WTC11 (cell line): ENCODE results near the gene DCAF10.

Experiments used
- CREM ChIP-seq: sonication (generic); formaldehyde crosslinking; IDR thresholded peaks from 2 replicates; pipeline ENCODE4 v1.8.1; 2022; ENCODE audit warnings: mild to moderate bottlenecking, missing genetic modification reagents, moderate library complexity
- PRRX2 ChIP-seq: fragments of 250-450 bp; sonication (Bioruptor Pico); IDR thresholded peaks from 2 replicates; pipeline ENCODE4 v1.8.0; 2021; ENCODE audit warnings: mild to moderate bottlenecking
- ZNF121 ChIP-seq: sonication (generic); formaldehyde crosslinking; IDR thresholded peaks from 2 replicates; pipeline ENCODE4 v1.8.0; 2023; ENCODE audit warnings: missing genetic modification reagents
- TF ChIP-seq, protein P1 (sequence below): fragments of 200-600 bp; IDR thresholded peaks from 2 replicates; pipeline ENCODE4 v1.8.0; 2022; ENCODE audit warnings: antibody characterized with exemption
- TF ChIP-seq, protein P2 (sequence below): sonication (generic); formaldehyde crosslinking; IDR thresholded peaks from 2 replicates; pipeline ENCODE4 v1.8.1; 2022; ENCODE audit warnings: mild to moderate bottlenecking, missing genetic modification reagents, moderate library complexity, borderline replicate concordance

DNA sequence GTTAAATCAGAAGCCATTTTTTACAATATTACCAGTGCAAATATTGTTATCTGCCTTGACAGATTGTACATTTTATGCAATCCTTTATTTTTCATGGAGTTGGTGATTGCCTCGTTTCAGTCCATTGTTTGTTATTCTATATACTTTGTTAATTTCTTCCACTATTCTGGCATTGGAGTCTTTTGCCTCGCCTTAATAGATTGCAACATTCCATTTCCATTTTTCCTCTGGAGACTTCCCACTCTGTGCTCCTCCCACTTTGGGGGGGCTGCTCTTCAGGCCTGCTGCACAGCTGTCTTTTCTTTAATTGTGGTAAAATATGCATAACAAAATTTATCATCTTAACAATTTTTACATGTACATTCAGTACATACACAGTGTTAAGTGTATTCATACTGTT lies 4.4 kb upstream of the DCAF10 start:
- TF ChIP-seq, protein P1, sequence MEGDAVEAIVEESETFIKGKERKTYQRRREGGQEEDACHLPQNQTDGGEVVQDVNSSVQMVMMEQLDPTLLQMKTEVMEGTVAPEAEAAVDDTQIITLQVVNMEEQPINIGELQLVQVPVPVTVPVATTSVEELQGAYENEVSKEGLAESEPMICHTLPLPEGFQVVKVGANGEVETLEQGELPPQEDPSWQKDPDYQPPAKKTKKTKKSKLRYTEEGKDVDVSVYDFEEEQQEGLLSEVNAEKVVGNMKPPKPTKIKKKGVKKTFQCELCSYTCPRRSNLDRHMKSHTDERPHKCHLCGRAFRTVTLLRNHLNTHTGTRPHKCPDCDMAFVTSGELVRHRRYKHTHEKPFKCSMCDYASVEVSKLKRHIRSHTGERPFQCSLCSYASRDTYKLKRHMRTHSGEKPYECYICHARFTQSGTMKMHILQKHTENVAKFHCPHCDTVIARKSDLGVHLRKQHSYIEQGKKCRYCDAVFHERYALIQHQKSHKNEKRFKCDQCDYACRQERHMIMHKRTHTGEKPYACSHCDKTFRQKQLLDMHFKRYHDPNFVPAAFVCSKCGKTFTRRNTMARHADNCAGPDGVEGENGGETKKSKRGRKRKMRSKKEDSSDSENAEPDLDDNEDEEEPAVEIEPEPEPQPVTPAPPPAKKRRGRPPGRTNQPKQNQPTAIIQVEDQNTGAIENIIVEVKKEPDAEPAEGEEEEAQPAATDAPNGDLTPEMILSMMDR = no peak
- TF ChIP-seq PRRX2 (no peak), ZNF121 (no peak), CREM (CRISPR knock-in tag) (no peak)
- TF ChIP-seq, protein P2, sequence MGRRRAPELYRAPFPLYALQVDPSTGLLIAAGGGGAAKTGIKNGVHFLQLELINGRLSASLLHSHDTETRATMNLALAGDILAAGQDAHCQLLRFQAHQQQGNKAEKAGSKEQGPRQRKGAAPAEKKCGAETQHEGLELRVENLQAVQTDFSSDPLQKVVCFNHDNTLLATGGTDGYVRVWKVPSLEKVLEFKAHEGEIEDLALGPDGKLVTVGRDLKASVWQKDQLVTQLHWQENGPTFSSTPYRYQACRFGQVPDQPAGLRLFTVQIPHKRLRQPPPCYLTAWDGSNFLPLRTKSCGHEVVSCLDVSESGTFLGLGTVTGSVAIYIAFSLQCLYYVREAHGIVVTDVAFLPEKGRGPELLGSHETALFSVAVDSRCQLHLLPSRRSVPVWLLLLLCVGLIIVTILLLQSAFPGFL (CRISPR knock-in tag) = no peak
